ENCODE data around the gene DEGS2. TPM values are rescaled to one million over a fixed set of nuclear protein-coding genes. Genes with fewer than 3 reads are reported as not detected.

The DEGS2 gene
- total RNA-seq, 4 donors from 2014 or later, result 23.8 to 116 (median 27.3) TPM

GRCh38 chr14:100108042-100108825, 51.2 kb downstream of the DEGS2 start:
- intact Hi-C loops (cut with DNase I), result loop anchor here (5.0 to 10.0 kb wide), 2 partner anchors 53 to 126 kb away; no protein-coding TSS in a partner anchor
- no peaks in the 10 kb centered on the region for H3K27me3 ChIP-seq
- TF ChIP-seq POLR2A (IDR thresholded peaks at IDR 0.05) (no peak), CTCF (IDR thresholded peaks at IDR 0.05) (peak; percentile 57 to 93 (median 86))
- peaks cover 20 to 59% (median 54%) of the 10 kb centered on the region in 3 donors for H3K4me1 ChIP-seq
- peak overlapping the region; percentile 1 to 70 (median 29) for H3K27ac ChIP-seq
- H3K36me3 ChIP-seq, result peaks cover 0 to 16% (median 0%) of the 10 kb centered on the region in 3 donors
- H3K9me3 ChIP-seq, result no peaks in the 10 kb centered on the region
- peak; percentile 25 for DNase-seq
- H3K4me3 ChIP-seq, result no peak overlapping the region
- WGBS, 2 donors, result 31 to 33% methylated on average over 10 to 11 of the region's 13 CpGs

- Histone ChIP-seq H3K4me3 (no peak overlapping the region), H3K36me3 (peaks cover 0 to 16% (median 0%) of the 10 kb centered on the region in 3 donors), H3K27ac (peak overlapping the region in 3 of 4 donors; percentile 17 to 70 (median 29)), H3K9me3 (no peaks in the 10 kb centered on the region), H3K27me3 (no peaks in the 10 kb centered on the region), H3K4me1 (peaks cover 20 to 69% (median 62%) of the 10 kb centered on the region in 3 donors)
- no peak for DNase-seq
- TF ChIP-seq CTCF (IDR thresholded peaks at IDR 0.05) (no peak), POLR2A (IDR thresholded peaks at IDR 0.05) (no peak)
- WGBS, 2 donors, result 45 to 71% methylated on average over 3 to 5 of the region's 5 CpGs
- intact Hi-C loops (cut with DNase I), result loop anchor here (5.0 to 10.0 kb wide), 2 partner anchors 52 to 125 kb away; no protein-coding TSS in a partner anchor
Measured at GRCh38 chr14:100107236-100107635, 52.2 kb downstream of the DEGS2 start.

- Histone ChIP-seq H3K27me3 (no peaks in the 10 kb centered on the region), H3K4me3 (no peak overlapping the region), H3K36me3 (peaks cover 0 to 16% (median 0%) of the 10 kb centered on the region in 3 donors), H3K9me3 (no peaks in the 10 kb centered on the region), H3K4me1 (peaks cover 20 to 76% (median 62%) of the 10 kb centered on the region in 3 donors), H3K27ac (peak overlapping the region in 3 of 4 donors; percentile 17 to 70 (median 29))
- WGBS, 2 donors, result 78 to 83% methylated on average over 17 of the region's 17 CpGs
- intact Hi-C loops (cut with DNase I), result loop anchor here (5.0 to 10.0 kb wide), 2 partner anchors 52 to 124 kb away; no protein-coding TSS in a partner anchor
- no peak for DNase-seq
- no peak for TF ChIP-seq CTCF (IDR thresholded peaks at IDR 0.05)
- TF ChIP-seq POLR2A (IDR thresholded peaks at IDR 0.05), result no peak
Measured at GRCh38 chr14:100106250-100107112, 53.0 kb downstream of the DEGS2 start.

- DNase-seq, result no peak
- H3K27me3 ChIP-seq, result no peaks in the 10 kb centered on the region
- H3K27ac ChIP-seq, result peak overlapping the region in 3 of 4 donors; percentile 51 to 72 (median 51)
- TF ChIP-seq POLR2A (IDR thresholded peaks at IDR 0.05) (no peak), CTCF (IDR thresholded peaks at IDR 0.05) (no peak)
- peaks cover 0 to 14% (median 0%) of the 10 kb centered on the region in 3 donors for H3K36me3 ChIP-seq
- 83 to 92% methylated on average over 9 to 13 of the region's 16 CpGs for WGBS, 2 donors
- intact Hi-C loops (cut with DNase I), result loop anchor here (5.0 to 10.0 kb wide), 2 partner anchors 51 to 123 kb away; no protein-coding TSS in a partner anchor
- H3K4me3 ChIP-seq, result no peak overlapping the region
- peaks cover 20 to 77% (median 62%) of the 10 kb centered on the region in 3 donors for H3K4me1 ChIP-seq
- H3K9me3 ChIP-seq, result no peaks in the 10 kb centered on the region
Measured at GRCh38 chr14:100105357-100106169, 53.9 kb downstream of the DEGS2 start.
